HEK293 (cell line): ENCODE measurements around the gene KCNJ9.

Experiments
- CTCF ChIA-PET: fragments of 350-600 bp; formaldehyde crosslinking; extraction: SDS; loops from one replicate; lab custom pipeline; 2021; ENCODE audit warnings: antibody characterized with exemption; lab: Yijun Ruan, JAX
- POLR2A ChIA-PET: fragments of 300-600 bp; formaldehyde crosslinking; extraction: SDS; loops from one replicate; lab custom pipeline; 2020; ENCODE audit warnings: antibody characterized with exemption, inconsistent platforms; lab: Yijun Ruan, JAX
- H3K27ac ChIP-seq: fragments of 200-500 bp; sonication (Bioruptor generic); 2 replicates; pipeline ENCODE4 v1.5.1; 2014; ENCODE audit warnings: low read depth, low read length, control low read depth, inconsistent platforms; ENCODE audit errors: extremely low read depth
- H3K36me3 ChIP-seq, 2 experiments: fragments of 200-500 bp in 1 of 2; sonication (Bioruptor generic) in 1 of 2; 1 replicate in 1 of 2; 2 replicates in 1 of 2; pipeline ENCODE4 v1.5.1; 2014 to 2017; ENCODE audit warnings: inconsistent platforms in 2 of 2, low read length in 2 of 2; ENCODE audit not compliant: control insufficient read depth in 2 of 2, insufficient read depth in 1 of 2
- H3K4me1 ChIP-seq: fragments of 200-500 bp; sonication (Bioruptor generic); 2 replicates; pipeline ENCODE4 v1.5.1; 2014; ENCODE audit warnings: mild to moderate bottlenecking, low read length, inconsistent platforms; ENCODE audit not compliant: control insufficient read depth, insufficient read depth
- H3K4me3 ChIP-seq: 2 replicates; pipeline ENCODE4 v1.5.1; 2011; ENCODE audit warnings: low read depth, mild to moderate bottlenecking, control low read depth, low read length, moderate library complexity
- H3K9me3 ChIP-seq: fragments of 200-500 bp; sonication (Bioruptor generic); 2 replicates; pipeline ENCODE4 v1.5.1; 2014; ENCODE audit warnings: low read depth, low read length, inconsistent platforms; ENCODE audit not compliant: control insufficient read depth, insufficient read depth
- OVOL3 ChIP-seq: fragments of 450-650 bp; formaldehyde crosslinking; IDR thresholded peaks from 2 replicates; pipeline ENCODE4 v1.5.1; 2016; ENCODE audit warnings: missing biosample characterization, missing genetic modification characterization
- SCRT1 ChIP-seq: fragments of 450-650 bp; formaldehyde crosslinking; IDR thresholded peaks from 2 replicates; pipeline ENCODE4 v1.5.1; 2016; ENCODE audit warnings: missing biosample characterization, missing genetic modification characterization, borderline replicate concordance
- TCF7L2 ChIP-seq: IDR thresholded peaks from 2 replicates; pipeline ENCODE4 v1.6.1; 2011; ENCODE audit warnings: low read depth, mild to moderate bottlenecking, inconsistent platforms, low read length, moderate library complexity, borderline replicate concordance
- ZFP69B ChIP-seq: fragments of 450-650 bp; formaldehyde crosslinking; IDR thresholded peaks from 2 replicates; pipeline ENCODE4 v1.5.1; 2016; ENCODE audit warnings: missing biosample characterization, missing genetic modification characterization
- ZNF157 ChIP-seq: fragments of 450-650 bp; formaldehyde crosslinking; IDR thresholded peaks from 2 replicates; pipeline ENCODE4 v1.5.1; 2016; ENCODE audit warnings: missing biosample characterization, missing genetic modification characterization
- ZNF174 ChIP-seq: fragments of 450-650 bp; formaldehyde crosslinking; IDR thresholded peaks from 2 replicates; pipeline ENCODE4 v1.5.0; 2017; ENCODE audit warnings: missing biosample characterization, mild to moderate bottlenecking, missing genetic modification characterization
- ZNF211 ChIP-seq: fragments of 450-650 bp; formaldehyde crosslinking; IDR thresholded peaks from 2 replicates; pipeline ENCODE4 v1.5.1; 2016; ENCODE audit warnings: low read depth, missing biosample characterization, missing genetic modification characterization
- ZNF302 ChIP-seq: fragments of 450-650 bp; formaldehyde crosslinking; IDR thresholded peaks from 2 replicates; pipeline ENCODE4 v1.5.1; 2016; ENCODE audit warnings: missing biosample characterization, missing genetic modification characterization, low read depth
- ZNF341 ChIP-seq: fragments of 450-650 bp; formaldehyde crosslinking; IDR thresholded peaks from 2 replicates; pipeline ENCODE4; 2016; ENCODE audit warnings: low read depth, missing biosample characterization, missing genetic modification characterization
- ZNF394 ChIP-seq: fragments of 450-650 bp; formaldehyde crosslinking; IDR thresholded peaks from 2 replicates; pipeline ENCODE4 v1.5.1; 2016; ENCODE audit warnings: missing biosample characterization, missing genetic modification characterization, mild to moderate bottlenecking, moderate library complexity, borderline replicate concordance
- ZNF423 ChIP-seq: fragments of 450-650 bp; formaldehyde crosslinking; IDR thresholded peaks from 2 replicates; pipeline ENCODE4 v1.5.1; 2016; ENCODE audit warnings: missing biosample characterization, missing genetic modification characterization
- ZNF510 ChIP-seq: fragments of 450-650 bp; formaldehyde crosslinking; IDR thresholded peaks from 2 replicates; pipeline ENCODE4 v1.5.1; 2018; ENCODE audit warnings: mild to moderate bottlenecking, missing genetic modification characterization, missing biosample characterization; ENCODE audit not compliant: insufficient replicate concordance
- ZNF555 ChIP-seq: fragments of 450-650 bp; formaldehyde crosslinking; conservative IDR thresholded peaks from 2 replicates; pipeline ENCODE4 v1.5.1; 2017; ENCODE audit warnings: missing biosample characterization, mild to moderate bottlenecking, missing genetic modification characterization, inconsistent platforms
- ZNF560 ChIP-seq: fragments of 450-650 bp; formaldehyde crosslinking; IDR thresholded peaks from 2 replicates; pipeline ENCODE4 v1.5.1; 2017; ENCODE audit warnings: missing biosample characterization, missing genetic modification characterization, borderline replicate concordance
- ZNF621 ChIP-seq: fragments of 450-650 bp; formaldehyde crosslinking; IDR thresholded peaks from 2 replicates; pipeline ENCODE4 v1.5.1; 2017; ENCODE audit warnings: missing biosample characterization, missing genetic modification characterization
- ZNF623 ChIP-seq: fragments of 450-650 bp; formaldehyde crosslinking; IDR thresholded peaks from 2 replicates; pipeline ENCODE4 v1.5.1; 2016; ENCODE audit warnings: missing biosample characterization, missing genetic modification characterization
- ZNF629 ChIP-seq: fragments of 450-650 bp; formaldehyde crosslinking; IDR thresholded peaks from 2 replicates; pipeline ENCODE4 v1.5.1; 2017; ENCODE audit warnings: missing biosample characterization, missing genetic modification characterization
- ZNF777 ChIP-seq: fragments of 450-650 bp; formaldehyde crosslinking; IDR thresholded peaks from 2 replicates; pipeline ENCODE4 v1.5.1; 2017; ENCODE audit warnings: missing biosample characterization, missing genetic modification characterization, borderline replicate concordance
- ZSCAN23 ChIP-seq: fragments of 450-650 bp; formaldehyde crosslinking; IDR thresholded peaks from 2 replicates; pipeline ENCODE4 v1.5.1; 2016; ENCODE audit warnings: missing biosample characterization, missing genetic modification characterization
- TF ChIP-seq, protein P1 (sequence below): fragments of 450-650 bp; IDR thresholded peaks from 2 replicates; pipeline ENCODE4 v1.5.1; 2018; ENCODE audit warnings: missing biosample characterization, missing genetic modification characterization
- TF ChIP-seq, protein P2 (sequence below): fragments of 450-650 bp; formaldehyde crosslinking; IDR thresholded peaks from 2 replicates; pipeline ENCODE4 v1.5.1; 2017; ENCODE audit warnings: missing biosample characterization, missing genetic modification characterization
- TF ChIP-seq, protein P3 (sequence below): fragments of 450-650 bp; formaldehyde crosslinking; IDR thresholded peaks from 2 replicates; pipeline ENCODE4 v1.5.1; 2016; ENCODE audit warnings: missing biosample characterization, missing genetic modification characterization

Gene KCNJ9

DNA sequence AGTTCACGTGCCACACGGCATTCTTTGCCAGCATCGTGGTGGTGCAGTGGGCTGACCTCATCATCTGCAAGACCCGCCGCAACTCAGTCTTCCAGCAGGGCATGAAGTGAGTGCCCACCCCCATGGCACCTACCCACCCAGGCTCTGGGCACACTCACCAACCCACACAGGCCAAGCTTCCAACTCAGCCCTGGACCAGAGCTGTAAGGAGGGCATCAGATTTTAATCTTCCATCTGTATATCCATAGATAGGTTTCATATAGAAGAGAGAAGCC lies 55.5 kb downstream of the KCNJ9 start:
- POLR2A ChIA-PET = no interaction called here
- H3K4me3 ChIP-seq = no peak overlapping the region
- H3K9me3 ChIP-seq = no peaks in the 10 kb centered on the region
- H3K36me3 ChIP-seq = no peaks in the 10 kb centered on the region
- TF ChIP-seq, protein P1, sequence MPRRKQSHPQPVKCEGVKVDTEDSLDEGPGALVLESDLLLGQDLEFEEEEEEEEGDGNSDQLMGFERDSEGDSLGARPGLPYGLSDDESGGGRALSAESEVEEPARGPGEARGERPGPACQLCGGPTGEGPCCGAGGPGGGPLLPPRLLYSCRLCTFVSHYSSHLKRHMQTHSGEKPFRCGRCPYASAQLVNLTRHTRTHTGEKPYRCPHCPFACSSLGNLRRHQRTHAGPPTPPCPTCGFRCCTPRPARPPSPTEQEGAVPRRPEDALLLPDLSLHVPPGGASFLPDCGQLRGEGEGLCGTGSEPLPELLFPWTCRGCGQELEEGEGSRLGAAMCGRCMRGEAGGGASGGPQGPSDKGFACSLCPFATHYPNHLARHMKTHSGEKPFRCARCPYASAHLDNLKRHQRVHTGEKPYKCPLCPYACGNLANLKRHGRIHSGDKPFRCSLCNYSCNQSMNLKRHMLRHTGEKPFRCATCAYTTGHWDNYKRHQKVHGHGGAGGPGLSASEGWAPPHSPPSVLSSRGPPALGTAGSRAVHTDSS (tag by site-specific recombination) = no peak
- TF ChIP-seq TCF7L2 (no peak), ZNF555 (tag by site-specific recombination) (no peak), ZSCAN23 (tag by site-specific recombination) (no peak), ZNF394 (tag by site-specific recombination) (no peak), ZFP69B (tag by site-specific recombination) (no peak), ZNF174 (no peak), ZNF302 (tag by site-specific recombination) (no peak), ZNF211 (tag by site-specific recombination) (no peak), ZNF560 (no peak), ZNF423 (tag by site-specific recombination) (no peak), ZNF623 (tag by site-specific recombination) (no peak), ZNF157 (tag by site-specific recombination) (no peak), SCRT1 (tag by site-specific recombination) (no peak), ZNF510 (tag by site-specific recombination) (no peak), ZNF629 (no peak)
- no peaks in the 10 kb centered on the region for H3K4me1 ChIP-seq
- CTCF ChIA-PET = interaction anchor here (0.5 to 0.6 kb wide), 2 partner anchors 29 to 55 kb away, joined by 3 read pairs; no protein-coding TSS in a partner anchor
- H3K27ac ChIP-seq = no peak overlapping the region

DNA sequence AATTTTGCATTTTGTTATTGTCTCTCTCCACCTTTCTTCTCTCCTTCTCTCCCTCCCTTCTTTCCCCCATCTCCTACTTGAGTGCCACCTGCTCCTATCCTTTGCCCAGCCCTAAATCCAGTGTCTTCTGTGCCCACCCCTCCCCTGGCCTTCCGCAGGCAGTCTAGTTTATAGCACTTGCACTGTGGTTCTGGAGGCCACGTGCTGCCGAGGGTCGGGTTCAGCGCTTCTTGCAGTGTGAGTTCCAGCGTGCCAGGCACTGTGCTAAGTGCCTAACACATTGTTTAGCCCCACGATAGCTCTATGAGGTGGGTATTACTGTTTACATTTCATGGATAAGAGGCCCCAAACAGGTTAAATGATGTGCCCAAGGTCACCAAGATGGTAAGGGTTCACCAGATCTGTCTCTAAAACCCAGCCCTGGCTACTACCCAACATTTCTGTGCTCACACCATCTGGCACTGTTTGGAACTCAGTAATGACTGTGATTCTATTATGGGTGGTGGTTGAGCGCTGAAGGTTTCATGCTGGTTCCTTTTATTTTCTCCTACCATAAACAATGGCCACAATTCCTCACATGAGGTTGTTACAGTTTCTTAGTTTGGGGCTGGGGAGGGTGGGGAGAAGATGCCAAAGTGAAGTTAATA lies 56.0 kb downstream of the KCNJ9 start:
- ChIA-PET CTCF (interaction anchor here (0.6 to 0.9 kb wide), 3 partner anchors 12 to 797 kb away, joined by 3 to 4 read pairs (median 3); no protein-coding TSS in a partner anchor), POLR2A (no interaction called here)
- TF ChIP-seq OVOL3 (tag by site-specific recombination) (no peak), ZNF341 (no peak), ZNF777 (tag by site-specific recombination) (no peak), ZNF621 (tag by site-specific recombination) (no peak)
- TF ChIP-seq, protein P2, sequence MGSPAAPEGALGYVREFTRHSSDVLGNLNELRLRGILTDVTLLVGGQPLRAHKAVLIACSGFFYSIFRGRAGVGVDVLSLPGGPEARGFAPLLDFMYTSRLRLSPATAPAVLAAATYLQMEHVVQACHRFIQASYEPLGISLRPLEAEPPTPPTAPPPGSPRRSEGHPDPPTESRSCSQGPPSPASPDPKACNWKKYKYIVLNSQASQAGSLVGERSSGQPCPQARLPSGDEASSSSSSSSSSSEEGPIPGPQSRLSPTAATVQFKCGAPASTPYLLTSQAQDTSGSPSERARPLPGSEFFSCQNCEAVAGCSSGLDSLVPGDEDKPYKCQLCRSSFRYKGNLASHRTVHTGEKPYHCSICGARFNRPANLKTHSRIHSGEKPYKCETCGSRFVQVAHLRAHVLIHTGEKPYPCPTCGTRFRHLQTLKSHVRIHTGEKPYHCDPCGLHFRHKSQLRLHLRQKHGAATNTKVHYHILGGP (tag by site-specific recombination) = no peak
- TF ChIP-seq, protein P3, sequence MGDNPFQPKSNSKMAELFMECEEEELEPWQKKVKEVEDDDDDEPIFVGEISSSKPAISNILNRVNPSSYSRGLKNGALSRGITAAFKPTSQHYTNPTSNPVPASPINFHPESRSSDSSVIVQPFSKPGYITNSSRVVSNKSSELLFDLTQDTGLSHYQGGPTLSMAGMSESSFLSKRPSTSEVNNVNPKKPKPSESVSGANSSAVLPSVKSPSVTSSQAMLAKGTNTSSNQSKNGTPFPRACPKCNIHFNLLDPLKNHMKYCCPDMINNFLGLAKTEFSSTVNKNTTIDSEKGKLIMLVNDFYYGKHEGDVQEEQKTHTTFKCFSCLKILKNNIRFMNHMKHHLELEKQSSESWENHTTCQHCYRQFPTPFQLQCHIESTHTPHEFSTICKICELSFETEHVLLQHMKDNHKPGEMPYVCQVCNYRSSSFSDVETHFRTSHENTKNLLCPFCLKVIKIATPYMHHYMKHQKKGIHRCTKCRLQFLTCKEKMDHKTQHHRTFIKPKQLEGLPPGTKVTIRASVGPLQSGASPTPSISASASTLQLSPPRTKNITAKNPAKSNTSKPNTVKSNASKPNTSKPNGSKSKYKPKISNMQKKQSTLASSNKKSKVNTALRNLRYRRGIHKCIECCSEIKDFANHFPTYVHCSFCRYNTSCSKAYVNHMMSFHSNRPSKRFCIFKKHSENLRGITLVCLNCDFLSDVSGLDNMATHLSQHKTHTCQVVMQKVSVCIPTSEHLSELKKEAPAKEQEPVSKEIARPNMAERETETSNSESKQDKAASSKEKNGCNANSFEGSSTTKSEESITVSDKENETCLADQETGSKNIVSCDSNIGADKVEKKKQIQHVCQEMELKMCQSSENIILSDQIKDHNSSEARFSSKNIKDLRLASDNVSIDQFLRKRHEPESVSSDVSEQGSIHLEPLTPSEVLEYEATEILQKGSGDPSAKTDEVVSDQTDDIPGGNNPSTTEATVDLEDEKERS (tag by site-specific recombination) = no peak

More for the DNA sequence above, 56.0 kb downstream of the KCNJ9 start:
- no peaks in the 10 kb centered on the region for H3K4me1 ChIP-seq
- no peaks in the 10 kb centered on the region for H3K36me3 ChIP-seq
- H3K9me3 ChIP-seq = no peaks in the 10 kb centered on the region
- H3K4me3 ChIP-seq = no peak overlapping the region
- H3K27ac ChIP-seq = no peak overlapping the region
